ENCODE results near the gene SEC24B. TPM values are rescaled to one million over a fixed set of nuclear protein-coding genes. Genes with fewer than 3 reads are reported as not detected.

Gene SEC24B
- total RNA-seq, 1 experiment from 2014 or later = 27.1 TPM

DNA sequence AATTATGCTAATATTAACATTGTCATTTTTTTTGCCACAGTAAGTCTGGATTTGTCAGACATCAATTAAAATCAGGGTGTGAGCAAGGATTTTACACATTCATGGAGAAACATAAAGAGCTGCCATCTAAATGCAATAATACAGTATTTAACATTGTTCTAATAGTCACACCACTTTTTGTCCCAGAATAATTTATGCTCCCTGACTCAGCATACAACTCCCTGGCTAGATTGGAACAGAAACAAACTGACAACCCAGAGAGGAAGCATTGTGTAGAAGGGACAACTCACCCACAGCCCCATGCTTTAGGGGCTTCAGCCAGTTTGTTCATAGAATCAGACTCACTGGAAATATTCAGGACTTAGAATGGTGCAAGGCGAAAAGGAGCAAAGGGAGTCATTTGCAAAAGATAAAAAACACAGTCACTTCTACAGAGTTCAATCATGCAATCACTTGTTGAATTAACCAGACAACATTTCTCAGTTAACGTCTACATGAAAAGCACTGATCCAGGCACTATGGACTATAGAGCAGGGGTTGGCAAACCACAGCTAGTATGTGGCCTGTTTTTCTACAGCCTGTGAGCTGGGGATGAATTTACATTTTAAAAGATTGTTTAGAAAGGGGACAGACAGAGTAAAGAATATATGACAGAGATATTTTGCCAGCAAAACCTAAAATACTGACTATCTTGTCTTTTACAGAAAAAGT is 26.4 kb upstream of the SEC24B start:
- Histone ChIP-seq H4K91ac (ENCODE audit: insufficient read length, low read depth, low read length) (no peak overlapping the region), H3K9me3 (ENCODE audit: control insufficient read depth, low read depth, low read length) (no peaks in the 10 kb centered on the region), H3K9ac (ENCODE audit: extremely low read depth, insufficient read length, low read length) (no peak overlapping the region), H3K79me1 (ENCODE audit: insufficient read depth, low read depth, low read length, poor library complexity, severe bottlenecking) (no peaks in the 10 kb centered on the region), H3K23me2 (ENCODE audit: insufficient read length, low read depth, low read length, poor library complexity, severe bottlenecking) (no peaks in the 10 kb centered on the region), H3K79me2 (ENCODE audit: insufficient read depth, low read length) (no peaks in the 10 kb centered on the region), H3K18ac (ENCODE audit: insufficient read length, low read depth, low read length) (no peak overlapping the region), H2BK15ac (ENCODE audit: low read depth, low read length) (no peak overlapping the region), H3K4ac (ENCODE audit: low read depth, low read length) (no peak overlapping the region), H3K4me2 (ENCODE audit: insufficient read depth, insufficient read length, low read length) (no peak overlapping the region), H3K4me1 (ENCODE audit: insufficient read depth, low read length) (peaks cover 7% of the 10 kb centered on the region), H2BK120ac (ENCODE audit: low read depth, low read length, poor library complexity, severe bottlenecking) (no peak overlapping the region), H2BK5ac (ENCODE audit: insufficient read length, low read length) (no peak overlapping the region), H2BK20ac (ENCODE audit: low read depth, low read length, poor library complexity, severe bottlenecking) (no peak overlapping the region), H2AK5ac (ENCODE audit: insufficient read length, low read length) (no peak overlapping the region), H4K20me1 (ENCODE audit: control insufficient read depth, insufficient read depth, insufficient read length) (no peaks in the 10 kb centered on the region), H3K27ac (ENCODE audit: insufficient read length, low read depth, low read length) (no peak overlapping the region), H4K8ac (replicated peaks; ENCODE audit: insufficient read length, low read depth, low read length) (no peak overlapping the region), H3K27me3 (ENCODE audit: insufficient read depth, low read length) (no peaks in the 10 kb centered on the region), H2AFZ (ENCODE audit: low read length) (no peak overlapping the region), H4K5ac (ENCODE audit: insufficient read length, low read depth, low read length) (no peak overlapping the region), H3K56ac (ENCODE audit: insufficient read length, low read depth, low read length) (no peak overlapping the region), H2BK12ac (ENCODE audit: insufficient read length, low read depth, low read length) (no peak overlapping the region), H3K23ac (ENCODE audit: insufficient read length, low read depth, low read length) (no peak overlapping the region), H3K14ac (ENCODE audit: insufficient read depth, low read length) (no peak overlapping the region), H3T11ph (ENCODE audit: low read length) (no peak overlapping the region)
- H3K27ac Mint-ChIP-seq = no peak overlapping the region; a peak in 1 of 7 replicates
- no peaks in the 10 kb centered on the region for H3K36me3 Mint-ChIP-seq (ENCODE audit: insufficient read depth in 1 of 3, low read depth in 3 of 3)
- peaks cover 21 to 43% of the 10 kb centered on the region in 2 experiments for H3K4me1 Mint-ChIP-seq
- no peaks in the 10 kb centered on the region for H3K27me3 Mint-ChIP-seq (ENCODE audit: low read depth)
- no peak overlapping the region for H3K4me3 Mint-ChIP-seq
- WGBS (ENCODE audit: extremely low coverage, insufficient read length, low lambda C conversion rate) = no CpG with 5 or more reads among the region's 2 CpGs
- TF ChIP-seq, protein P1, sequence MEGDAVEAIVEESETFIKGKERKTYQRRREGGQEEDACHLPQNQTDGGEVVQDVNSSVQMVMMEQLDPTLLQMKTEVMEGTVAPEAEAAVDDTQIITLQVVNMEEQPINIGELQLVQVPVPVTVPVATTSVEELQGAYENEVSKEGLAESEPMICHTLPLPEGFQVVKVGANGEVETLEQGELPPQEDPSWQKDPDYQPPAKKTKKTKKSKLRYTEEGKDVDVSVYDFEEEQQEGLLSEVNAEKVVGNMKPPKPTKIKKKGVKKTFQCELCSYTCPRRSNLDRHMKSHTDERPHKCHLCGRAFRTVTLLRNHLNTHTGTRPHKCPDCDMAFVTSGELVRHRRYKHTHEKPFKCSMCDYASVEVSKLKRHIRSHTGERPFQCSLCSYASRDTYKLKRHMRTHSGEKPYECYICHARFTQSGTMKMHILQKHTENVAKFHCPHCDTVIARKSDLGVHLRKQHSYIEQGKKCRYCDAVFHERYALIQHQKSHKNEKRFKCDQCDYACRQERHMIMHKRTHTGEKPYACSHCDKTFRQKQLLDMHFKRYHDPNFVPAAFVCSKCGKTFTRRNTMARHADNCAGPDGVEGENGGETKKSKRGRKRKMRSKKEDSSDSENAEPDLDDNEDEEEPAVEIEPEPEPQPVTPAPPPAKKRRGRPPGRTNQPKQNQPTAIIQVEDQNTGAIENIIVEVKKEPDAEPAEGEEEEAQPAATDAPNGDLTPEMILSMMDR (conservative IDR thresholded peaks at IDR 0.05) = no peak
- H3K9me3 Mint-ChIP-seq = no peaks in the 10 kb centered on the region
- DNase-seq = no peak

All from H9 (cell line).